ENCODE data around the gene DMRTB1.

GRCh38 chr1:53455364-53455991, 3.7 kb upstream of the DMRTB1 start:
- TF ChIP-seq CTCF (IDR thresholded peaks at IDR 0.05; ENCODE audit: low read depth, low read length, poor library complexity, severe bottlenecking), result no peak
- TF ChIP-seq EZH2phosphoT487 (IDR thresholded peaks at IDR 0.05; ENCODE audit: borderline replicate concordance, low read length), result no peak
